NCI-H1694 treated with DMSO at 0.1 percent for 48 hours (cell line): ENCODE measurements around the gene SLC9A8.
"Not testable (repeated sequence)": the region's sequence is repeated elsewhere in the genome, so short reads cannot be mapped to it uniquely, and the experiment has no call there.

ENCODE experiments used
- DNase-seq: peaks from one replicate; lab custom pipeline; 2025; lab: John Stamatoyannopoulos, UW

The SLC9A8 gene

DNA sequence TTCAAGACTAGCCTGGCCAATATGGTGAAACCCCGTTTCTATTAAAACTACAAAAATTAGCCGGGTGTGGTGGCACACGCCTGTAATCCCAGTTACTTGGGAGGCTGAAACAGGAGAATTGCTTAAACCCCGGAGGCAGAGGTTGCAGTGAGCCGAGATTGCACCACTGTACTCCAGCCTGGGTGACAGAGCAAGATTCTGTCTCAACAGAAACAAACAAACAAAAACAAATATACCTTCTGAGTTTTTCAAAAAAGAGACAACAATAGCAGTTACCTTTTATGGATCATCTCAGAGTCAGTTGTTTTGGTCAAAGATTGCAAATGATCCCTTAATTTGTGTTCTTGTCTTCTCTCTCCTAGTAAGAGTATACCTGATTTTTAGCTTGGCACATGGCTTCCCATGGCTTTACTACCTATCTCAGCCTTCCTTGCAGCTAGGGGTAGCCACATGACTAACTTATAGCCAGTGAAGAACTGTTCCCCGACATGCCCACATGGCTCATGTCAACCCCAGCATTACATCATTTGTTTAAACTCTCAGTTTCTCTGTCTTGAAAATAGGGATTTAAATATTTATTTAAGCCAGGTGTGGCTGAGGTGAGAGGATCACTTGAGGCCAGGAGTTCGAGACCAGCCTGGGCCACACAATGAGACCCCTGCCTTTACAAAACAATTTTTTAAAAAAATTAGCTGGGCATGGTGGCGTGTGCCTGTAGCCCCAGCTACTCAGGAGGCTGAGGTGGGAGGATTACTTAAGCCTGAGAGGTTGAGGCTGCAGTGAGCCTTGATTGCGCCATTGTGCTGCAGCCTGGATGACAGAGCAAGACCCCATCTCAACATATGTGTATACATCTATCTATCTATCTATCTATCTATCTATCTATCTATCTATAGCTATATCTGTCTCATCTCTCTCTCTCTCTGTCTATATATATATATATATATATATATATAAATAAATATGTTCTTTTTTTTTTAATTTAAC, 25.0 kb upstream of the SLC9A8 start:
- DNase-seq = no peak

DNA sequence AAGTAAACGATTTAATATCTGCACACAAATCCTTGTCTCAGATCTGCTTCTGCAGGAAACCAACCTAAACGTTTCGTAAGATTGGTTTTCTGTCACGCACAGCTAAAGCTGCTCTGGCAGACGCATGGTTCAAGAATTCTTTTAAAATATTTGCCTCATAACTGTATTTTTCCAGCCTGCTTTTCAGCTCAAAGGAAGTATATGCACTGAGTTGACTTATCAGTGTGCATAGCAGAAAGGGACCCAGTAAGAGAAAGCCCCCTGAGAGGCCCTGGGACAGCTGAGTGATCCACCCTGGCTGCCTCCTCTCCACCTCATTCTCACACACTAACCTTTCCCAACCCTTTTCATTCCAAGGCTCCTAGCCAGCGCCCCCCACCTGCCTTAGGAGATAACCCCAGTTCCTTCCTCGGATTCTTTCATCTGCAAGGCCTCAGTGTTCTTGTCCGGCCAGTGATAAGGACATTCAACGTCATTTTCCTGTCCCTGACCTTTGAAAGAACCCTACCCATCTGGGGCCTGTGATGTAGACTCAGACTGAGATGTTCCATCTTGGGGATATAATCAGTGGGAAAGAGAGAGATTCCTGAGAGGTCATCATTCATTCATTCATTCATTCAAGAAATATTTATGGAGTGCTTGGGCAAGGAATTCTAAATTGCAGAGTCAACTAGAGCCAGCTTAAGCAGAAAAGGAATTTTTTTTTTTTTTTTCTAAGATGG, 22.4 kb upstream of the SLC9A8 start:
- no peak for DNase-seq

GRCh38 chr20:49791165-49791564, 21.5 kb upstream of the SLC9A8 start:
- no peak for DNase-seq

DNA sequence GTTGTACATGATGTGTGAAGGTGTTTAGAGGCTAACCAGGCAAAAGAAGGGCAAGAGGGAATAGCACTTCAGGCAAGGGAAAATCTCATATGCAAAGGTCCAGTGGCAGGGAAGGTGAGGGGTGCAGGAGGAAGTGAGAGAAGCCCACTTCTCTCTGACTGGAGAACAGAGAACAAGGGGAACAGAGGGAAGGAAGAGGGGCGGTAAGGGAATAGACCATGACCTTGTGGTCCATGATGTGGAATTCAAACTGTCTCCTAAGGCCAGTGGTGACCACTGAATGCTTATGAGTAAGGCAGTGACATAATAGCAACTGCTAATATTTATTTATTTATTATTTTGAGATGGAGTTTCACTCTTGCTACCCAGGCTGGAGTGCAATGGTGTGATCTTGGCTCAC, 20.6 kb upstream of the SLC9A8 start:
- no peak for DNase-seq

GRCh38 chr20:49792611-49793010, 20.0 kb upstream of the SLC9A8 start:
- no peak for DNase-seq

- DNase-seq = no peak
These were observed 18.1 kb upstream of the SLC9A8 start for GRCh38 chr20:49794336-49795134.

- no peak for DNase-seq
These were observed 17.5 kb upstream of the SLC9A8 start for GRCh38 chr20:49795135-49795424.

- no peak for DNase-seq
These were observed 15.9 kb upstream of the SLC9A8 start for GRCh38 chr20:49796600-49797343.

DNA sequence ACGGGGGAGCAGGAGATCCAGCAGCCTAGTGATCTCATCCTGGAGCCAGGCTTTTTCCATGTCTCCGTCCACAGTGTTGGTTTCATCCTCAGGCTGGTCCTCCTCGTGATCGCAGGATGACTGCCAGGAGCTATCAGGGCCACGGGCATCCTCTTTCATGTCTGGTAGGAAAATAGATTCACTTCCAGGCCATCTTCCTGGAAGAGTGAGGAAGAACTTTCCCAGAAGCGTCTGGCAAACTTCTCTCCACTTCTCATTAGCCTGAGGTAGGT, 15.3 kb upstream of the SLC9A8 start:
- no peak for DNase-seq

DNA sequence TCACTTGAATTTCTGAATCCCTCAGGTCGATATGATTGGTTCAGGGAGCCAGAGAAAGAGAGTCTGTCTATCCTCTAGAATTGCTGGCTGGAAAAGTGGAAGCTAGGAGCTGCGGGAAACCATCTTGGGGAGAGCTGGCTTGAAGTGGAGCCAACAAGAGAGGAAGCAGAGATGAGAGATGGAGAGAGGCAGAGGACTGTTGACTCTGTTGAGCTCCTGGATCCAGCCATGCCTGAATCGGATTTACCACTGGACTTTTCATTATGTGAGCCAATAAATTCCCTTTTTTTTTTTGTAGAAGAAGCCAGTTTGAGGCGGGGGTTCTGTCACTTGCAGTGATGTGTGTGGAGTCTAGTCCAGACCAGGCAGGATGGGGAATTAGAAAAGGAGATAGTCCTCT, 13.9 kb upstream of the SLC9A8 start:
- DNase-seq = no peak

DNA sequence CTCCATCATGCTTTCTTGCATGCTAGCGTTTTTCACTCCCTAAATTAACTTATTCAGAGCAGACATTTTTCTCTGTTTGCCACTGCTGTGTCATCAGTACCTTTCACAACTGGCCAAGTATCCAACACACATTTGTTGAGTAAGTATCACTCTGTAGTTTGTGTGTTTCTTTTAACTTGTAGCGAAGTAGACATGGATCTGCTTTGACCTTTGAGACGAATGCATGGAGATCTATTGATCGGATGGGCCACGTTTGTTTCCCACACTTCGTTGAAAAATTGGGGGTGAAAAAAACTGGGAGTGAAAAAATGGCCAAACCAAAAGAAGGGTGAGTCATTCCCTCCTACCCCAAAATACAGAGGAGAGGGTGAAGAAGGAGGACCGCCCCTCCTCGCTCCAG, 12.9 kb upstream of the SLC9A8 start:
- DNase-seq = no peak

DNA sequence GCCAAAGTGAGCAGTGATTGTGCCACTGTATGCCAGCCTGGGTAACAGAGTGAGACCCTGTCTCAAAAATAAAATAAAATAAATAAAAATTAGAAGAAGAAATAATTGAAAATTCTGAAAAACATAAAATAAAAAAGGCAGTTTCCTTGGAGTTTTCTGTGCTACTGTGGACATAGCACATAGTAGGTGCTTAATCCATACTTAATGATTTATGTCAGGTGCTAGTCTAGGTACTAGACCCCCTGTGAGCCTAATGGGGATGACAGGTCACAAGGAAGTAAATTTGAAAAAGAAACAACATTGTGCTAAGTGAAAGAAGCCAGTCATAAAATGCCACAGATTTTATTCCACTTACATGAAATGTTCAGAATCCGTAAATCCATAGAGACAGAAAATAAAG, 9.2 kb upstream of the SLC9A8 start:
- DNase-seq = no peak

- no peak for DNase-seq
These were observed 8.3 kb upstream of the SLC9A8 start for GRCh38 chr20:49804364-49804763.

DNA sequence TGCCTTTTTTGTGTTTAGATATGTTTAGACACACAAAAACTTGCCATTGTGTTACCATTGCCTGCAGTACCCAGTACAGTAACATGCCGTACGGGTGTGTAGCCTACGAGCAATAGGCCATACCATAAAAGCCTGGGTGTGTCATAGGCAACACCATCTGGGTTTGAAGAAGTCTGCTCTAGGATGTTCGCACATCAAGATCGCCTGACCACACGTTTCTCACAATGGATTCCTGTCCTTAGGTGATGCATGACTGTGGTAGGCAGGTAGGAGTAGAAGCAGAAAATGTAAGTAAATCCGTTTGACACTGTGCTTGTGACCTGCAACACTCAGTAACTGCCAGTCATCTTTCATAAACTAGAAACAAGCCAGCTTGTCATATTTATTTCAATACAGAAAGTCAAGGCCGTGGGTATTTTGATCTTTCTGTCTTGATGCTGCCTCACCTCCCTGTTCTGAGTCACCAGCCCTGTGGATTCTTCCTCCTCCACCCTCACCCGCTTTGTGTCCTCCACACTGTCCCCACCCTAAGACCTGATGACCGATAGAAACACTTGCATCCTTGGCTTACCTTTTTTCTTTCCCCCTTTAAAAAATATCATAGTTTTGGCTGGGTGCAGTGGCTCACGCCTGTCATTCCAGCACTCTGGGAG, 7.3 kb upstream of the SLC9A8 start:
- not testable (repeated sequence) for DNase-seq

- no peak for DNase-seq
These were observed 3.9 kb upstream of the SLC9A8 start for GRCh38 chr20:49808753-49809152.

GRCh38 chr20:49809803-49810359, 2.7 kb upstream of the SLC9A8 start:
- DNase-seq = no peak

DNA sequence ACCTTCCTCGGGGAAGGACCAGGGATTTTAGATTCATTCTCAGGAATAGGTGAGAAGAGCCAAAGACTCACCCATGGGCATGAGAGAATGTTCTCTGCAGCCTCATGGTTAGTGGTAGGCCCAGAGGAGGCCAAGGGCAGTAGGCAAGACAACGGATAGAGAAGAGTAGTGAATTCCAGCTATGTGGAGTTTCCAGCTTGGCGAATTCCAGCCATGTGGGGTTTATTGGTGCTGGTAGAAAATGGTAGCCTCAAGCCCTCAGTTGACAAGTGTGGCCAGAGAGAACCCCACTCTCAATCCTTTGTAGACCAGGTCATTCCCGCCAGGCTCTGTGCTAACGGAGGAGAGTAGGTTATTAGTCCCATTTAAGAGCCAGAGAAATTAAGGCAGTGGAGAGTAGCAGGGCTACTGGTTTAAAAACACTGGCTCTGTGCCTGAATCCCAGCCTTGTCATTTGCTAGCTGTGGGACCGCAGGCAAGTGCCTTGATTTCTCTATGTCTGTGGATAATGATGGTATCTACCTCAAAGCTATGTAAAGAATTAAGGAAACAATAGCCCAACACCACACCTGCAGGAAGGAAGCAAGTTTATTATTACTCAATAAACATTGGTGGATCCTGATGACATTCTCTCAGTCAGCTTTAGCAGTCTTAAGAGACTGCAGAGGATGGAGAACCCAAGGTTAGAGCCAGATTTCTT, 2.0 kb upstream of the SLC9A8 start:
- DNase-seq = no peak

GRCh38 chr20:49811825-49812506, 662 bp upstream of the SLC9A8 start:
- DNase-seq = no peak

- DNase-seq = no peak
These were observed 812 bp downstream of the SLC9A8 start for GRCh38 chr20:49813305-49813974.
